ENCODE results near the gene FXYD4. TPM values are rescaled to one million over a fixed set of nuclear protein-coding genes. Genes with fewer than 3 reads are reported as not detected.
A peak's percentile ranks its signal among the peaks of the same experiment; 100 is the strongest.

FXYD4 gene
- total and polyA plus RNA-seq, 2 experiments from 2014 or later = not detected

- Histone ChIP-seq H3K4me2 (no peak overlapping the region), H4K20me1 (replicated peaks; ENCODE audit: insufficient read depth) (no peaks in the 10 kb centered on the region), H3K36me3 (ENCODE audit: insufficient read depth) (no peaks in the 10 kb centered on the region), H3K27me3 (ENCODE audit: insufficient read depth) (no peaks in the 10 kb centered on the region), H2AFZ (peak overlapping the region; percentile 66; the same call in 1 of the 2 replicates), H3K4me1 (ENCODE audit: insufficient read depth) (peaks cover 20% of the 10 kb centered on the region), H3K27ac (ENCODE audit: low read depth) (no peak overlapping the region), H3F3A (replicated peaks; ENCODE audit: low read depth) (no peaks in the 10 kb centered on the region), H3K9me2 (ENCODE audit: insufficient read depth) (no peaks in the 10 kb centered on the region), H3K79me2 (replicated peaks; ENCODE audit: insufficient read depth) (no peaks in the 10 kb centered on the region), H3K4me3 (no peak overlapping the region)
- ATAC-seq (no peak), DNase-seq (ENCODE audit: low spot score) (no peak)
- Mint-ChIP-seq H3K36me3 (ENCODE audit: low read depth) (no peaks in the 10 kb centered on the region), H3K27me3 (ENCODE audit: insufficient read depth, low read depth, poor library complexity) (peaks cover 2% of the 10 kb centered on the region), H3K9me3 (no peaks in the 10 kb centered on the region), H3K27ac (no peak overlapping the region), H3K4me1 (peaks cover 18% of the 10 kb centered on the region), H3K4me3 (no peak overlapping the region)
- no peak for TF ChIP-seq ZNF462 (CRISPR knock-in tag; IDR thresholded peaks at IDR 0.05)
- TF ChIP-seq STAT1 (IDR thresholded peaks at IDR 0.05; ENCODE audit: unreplicated experiment) = no peak
- no peak for TF ChIP-seq CREB1 (CRISPR knock-in tag; IDR thresholded peaks at IDR 0.05; ENCODE audit: low read depth)
- TF ChIP-seq CTCF (conservative IDR thresholded peaks at IDR 0.05; ENCODE audit: low read depth in 2 of 2) = no peak
- TF ChIP-seq ETS1 (IDR thresholded peaks at IDR 0.05) = no peak
- TF ChIP-seq JUNB (IDR thresholded peaks at IDR 0.05; ENCODE audit: unreplicated experiment) = no peak
- TF ChIP-seq ZNF114 (CRISPR knock-in tag; IDR thresholded peaks at IDR 0.05) = no peak
- TF ChIP-seq REST (IDR thresholded peaks at IDR 0.05; ENCODE audit: unreplicated experiment) = no peak
- no peak for TF ChIP-seq POLR2AphosphoS5 (IDR thresholded peaks at IDR 0.05; ENCODE audit: low read depth)
- no peak for TF ChIP-seq NANOG (IDR thresholded peaks at IDR 0.05; ENCODE audit: borderline replicate concordance)
- no peak for TF ChIP-seq ZNF331 (CRISPR knock-in tag; IDR thresholded peaks at IDR 0.05; ENCODE audit: low read depth)
- no peak for TF ChIP-seq EZH2phosphoT487 (IDR thresholded peaks at IDR 0.05; ENCODE audit: unreplicated experiment)
- no peak for TF ChIP-seq EZH2 (IDR thresholded peaks at IDR 0.05; ENCODE audit: low read depth, unreplicated experiment)
Observed at GRCh38 chr10:43350686-43351085, 20.8 kb upstream of the FXYD4 start.
